Hypothalamus (tissue), 51 donors: ENCODE data around the gene FAM221B.

Experiments
- DNase-seq, 51 donors: peaks; one replicate each; lab custom pipeline; 2025; lab: John Stamatoyannopoulos, UW

Gene FAM221B

GRCh38 chr9:35793461-35793860, 35.1 kb downstream of the FAM221B start:
- no peak for DNase-seq

- DNase-seq: no peak
These were observed 35.7 kb downstream of the FAM221B start for GRCh38 chr9:35792826-35793225.

- DNase-seq: peak in 1 of 51 donors; percentile 8
These were observed 36.3 kb downstream of the FAM221B start for GRCh38 chr9:35792024-35792813.

- DNase-seq: peak in 13 of 51 donors; percentile 12 to 47 (median 32)
These were observed 37.1 kb downstream of the FAM221B start, which contains the start of gene NPR2 for GRCh38 chr9:35791297-35791921. Gene NPR2 (plus strand): TSS chr9:35791591. CDS start chr9:35792409, 818 bp downstream.

- DNase-seq: peak in 41 of 51 donors; percentile 11 to 77 (median 46)
These were observed 37.9 kb downstream of the FAM221B start for GRCh38 chr9:35790385-35791296.

- no peak for DNase-seq
These were observed 38.5 kb downstream of the FAM221B start for GRCh38 chr9:35790025-35790384.

- DNase-seq: no peak
These were observed 39.0 kb downstream of the FAM221B start for GRCh38 chr9:35789541-35789940.

GRCh38 chr9:35783418-35783817, 45.1 kb downstream of the FAM221B start:
- DNase-seq: no peak

- no peak for DNase-seq
These were observed 47.5 kb downstream of the FAM221B start for GRCh38 chr9:35781066-35781465.

GRCh38 chr9:35778496-35778895, 50.0 kb downstream of the FAM221B start:
- DNase-seq: no peak

GRCh38 chr9:35776018-35776417, 52.5 kb downstream of the FAM221B start:
- no peak for DNase-seq

GRCh38 chr9:35774907-35775635, 53.5 kb downstream of the FAM221B start:
- peak in 5 of 51 donors; percentile 10 to 19 (median 14) for DNase-seq

GRCh38 chr9:35771943-35772342, 56.6 kb downstream of the FAM221B start:
- DNase-seq: no peak

- DNase-seq: no peak
These were observed 57.0 kb downstream of the FAM221B start for GRCh38 chr9:35771534-35771933.

GRCh38 chr9:35771075-35771433, 57.5 kb downstream of the FAM221B start:
- DNase-seq: no peak

- no peak for DNase-seq
These were observed 58.8 kb downstream of the FAM221B start for GRCh38 chr9:35769763-35770162.

GRCh38 chr9:35767458-35767857, 61.1 kb downstream of the FAM221B start:
- no peak for DNase-seq

GRCh38 chr9:35766997-35767396, 61.5 kb downstream of the FAM221B start:
- no peak for DNase-seq
